Activated CD4-positive, CD25-positive, alpha-beta regulatory T cell treated with anti-CD3 and anti-CD28 coated beads, Interleukin-2, amount 50 U/mL, for 72 hours (primary cell): ENCODE results near the gene CDKN1B.
A peak's percentile ranks its signal among the peaks of the same experiment; 100 is the strongest.
"Not testable (repeated sequence)": the region's sequence is repeated elsewhere in the genome, so short reads cannot be mapped to it uniquely, and the experiment has no call there.

Source experiments
- DNase-seq: peaks from one replicate; pipeline ENCODE4 v3.0.0; 2021

The CDKN1B gene

DNA sequence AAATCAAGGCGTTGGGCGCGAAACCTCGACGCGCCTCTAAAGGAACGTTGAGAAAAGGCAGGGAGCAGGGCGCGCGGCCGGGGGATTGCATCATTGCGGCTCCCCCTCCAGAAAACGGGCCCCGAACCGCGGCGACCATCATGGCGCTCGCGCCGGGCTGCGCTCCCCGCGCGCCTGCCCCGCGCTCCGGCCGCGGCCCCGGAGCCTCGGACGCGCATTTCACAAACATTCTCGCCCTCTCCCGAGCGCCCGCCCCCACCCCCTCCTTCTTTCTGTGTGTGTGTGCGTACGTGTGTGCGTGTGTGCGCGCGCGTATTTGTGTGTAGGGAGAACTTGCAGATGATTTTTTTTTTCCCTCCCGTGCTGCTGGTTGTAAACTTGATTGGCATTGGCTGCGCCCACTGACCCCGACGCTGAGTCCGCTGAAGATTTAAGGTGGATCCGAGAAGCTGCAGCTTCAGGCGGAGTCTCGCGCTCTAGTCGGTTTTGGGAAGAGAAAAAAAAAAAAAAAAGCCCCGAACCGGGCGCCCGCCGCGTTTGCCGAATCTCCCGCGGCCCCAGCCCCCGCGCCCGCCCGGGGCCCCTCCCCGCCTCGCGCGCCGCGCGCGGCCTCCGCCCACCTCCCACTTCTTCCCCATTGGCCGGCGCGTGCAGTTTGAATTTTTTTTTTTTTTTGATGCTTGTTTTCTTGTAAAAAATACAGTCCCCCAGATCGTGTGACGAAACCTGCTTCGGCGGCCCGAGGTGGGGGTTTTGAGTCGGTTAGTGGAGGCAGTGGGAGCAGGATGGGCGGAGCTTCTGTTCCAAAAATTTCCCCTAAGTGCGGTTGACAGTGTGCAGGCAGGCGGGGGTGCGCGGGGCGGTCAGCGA is 8.2 kb downstream of the CDKN1B start:
- peak; percentile 89 for DNase-seq

GRCh38 chr12:12725956-12726554 is 8.9 kb downstream of the CDKN1B start:
- no peak for DNase-seq

DNA sequence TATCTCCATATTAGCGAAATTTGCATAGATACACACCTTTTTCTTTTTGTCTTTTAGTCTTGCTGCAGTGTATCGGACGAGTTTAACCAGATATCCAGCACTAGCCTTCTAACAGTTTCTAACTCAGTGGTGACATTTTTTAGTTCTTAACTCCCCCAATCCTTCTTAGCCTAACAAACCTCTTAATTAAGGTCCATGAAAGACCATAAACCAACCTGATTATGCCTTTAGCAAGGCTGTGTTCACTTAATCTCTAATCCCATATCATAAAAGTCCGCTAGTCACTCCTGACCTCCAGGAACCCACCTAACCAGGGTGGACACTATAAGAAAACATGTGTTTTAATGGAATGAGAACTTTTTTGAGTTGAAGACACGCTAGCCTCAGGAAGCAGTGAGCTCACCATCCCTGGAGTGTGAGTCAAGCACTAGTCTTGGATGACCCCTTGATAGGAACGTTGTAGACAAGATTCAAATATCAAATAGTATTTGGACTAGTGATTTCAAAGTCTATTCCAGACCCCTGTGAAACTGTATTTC is 9.5 kb downstream of the CDKN1B start:
- DNase-seq: no peak

- DNase-seq: no peak
Observed at GRCh38 chr12:12731178-12731577, 14.0 kb downstream of the CDKN1B start.

GRCh38 chr12:12731785-12732184 is 14.6 kb downstream of the CDKN1B start:
- no peak for DNase-seq

- no peak for DNase-seq
Observed at GRCh38 chr12:12733118-12733517, 15.9 kb downstream of the CDKN1B start.

- no peak for DNase-seq
Observed at GRCh38 chr12:12734054-12734453, 16.9 kb downstream of the CDKN1B start.

- DNase-seq: no peak
Observed at GRCh38 chr12:12734561-12735071, 17.4 kb downstream of the CDKN1B start.

- DNase-seq: no peak
Observed at GRCh38 chr12:12735301-12735700, 18.1 kb downstream of the CDKN1B start.

DNA sequence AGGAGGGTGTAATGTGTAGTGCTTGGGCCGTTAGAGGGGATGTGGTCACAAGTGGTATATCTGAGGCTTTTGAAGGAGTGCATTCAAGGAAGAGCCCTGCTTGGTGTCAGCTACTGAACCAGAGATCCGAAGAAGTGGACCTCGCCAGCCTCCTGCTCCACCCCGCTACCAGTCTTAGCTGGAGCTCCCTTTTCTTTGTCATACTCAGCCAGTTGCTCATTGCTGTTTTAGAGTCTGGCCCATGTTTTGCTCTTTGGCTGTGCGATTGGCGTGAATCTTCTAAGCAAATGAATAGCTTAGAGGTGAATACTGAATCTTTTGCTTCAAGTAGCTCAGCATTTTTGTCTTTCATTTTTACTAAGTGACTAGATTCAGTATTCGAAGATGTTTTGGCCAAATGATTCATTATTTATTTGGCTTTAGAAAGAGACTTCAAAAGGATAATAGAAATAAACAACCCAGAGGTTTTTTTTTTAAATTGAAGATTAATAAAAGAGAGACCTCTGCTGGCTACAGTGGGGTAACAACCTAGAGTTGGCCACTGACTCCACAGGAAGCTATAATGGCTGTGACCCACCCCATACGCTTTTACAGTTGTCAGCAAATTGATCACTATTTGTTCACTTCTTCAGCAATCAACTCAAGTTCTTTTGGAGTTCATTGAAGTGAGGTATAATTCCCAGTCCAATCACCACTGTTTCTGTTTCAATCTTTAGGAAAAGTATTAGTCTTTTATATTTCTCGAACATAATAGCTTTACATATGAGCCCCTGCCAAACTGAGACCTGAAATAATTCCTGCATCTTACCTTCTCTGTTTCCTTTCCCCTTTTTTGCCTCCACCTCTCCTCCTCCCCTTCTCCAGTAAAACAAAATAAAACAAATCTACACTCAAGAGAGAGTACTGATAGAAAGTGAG is 19.9 kb downstream of the CDKN1B start:
- peak; percentile 50 for DNase-seq

GRCh38 chr12:12738152-12738551 is 21.0 kb downstream of the CDKN1B start:
- DNase-seq: not testable (repeated sequence)

- no peak for DNase-seq
Observed at GRCh38 chr12:12741660-12742059, 24.5 kb downstream of the CDKN1B start.

GRCh38 chr12:12744546-12745305 is 27.6 kb downstream of the CDKN1B start:
- DNase-seq: no peak

- no peak for DNase-seq
Observed at GRCh38 chr12:12745576-12746211, 28.5 kb downstream of the CDKN1B start.

DNA sequence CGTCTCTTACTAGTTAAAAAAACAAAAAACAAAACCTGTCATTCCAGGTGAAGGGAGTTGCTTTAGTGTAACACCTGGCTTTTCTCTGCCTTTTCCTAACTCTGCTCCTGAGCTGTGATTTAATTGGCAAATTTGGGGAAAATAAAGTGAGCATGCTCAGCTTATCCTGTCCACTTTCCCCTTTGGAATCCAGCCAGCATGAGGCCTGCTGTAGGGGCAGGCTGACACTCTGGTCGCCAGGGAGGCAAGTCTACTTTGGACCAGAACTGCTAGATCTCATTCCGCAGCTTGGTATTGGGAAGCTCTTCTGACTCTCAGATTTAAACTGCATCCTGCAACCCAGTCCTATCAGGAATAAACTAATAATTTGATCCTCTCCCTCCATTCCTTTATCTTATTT is 30.1 kb downstream of the CDKN1B start:
- no peak for DNase-seq

DNA sequence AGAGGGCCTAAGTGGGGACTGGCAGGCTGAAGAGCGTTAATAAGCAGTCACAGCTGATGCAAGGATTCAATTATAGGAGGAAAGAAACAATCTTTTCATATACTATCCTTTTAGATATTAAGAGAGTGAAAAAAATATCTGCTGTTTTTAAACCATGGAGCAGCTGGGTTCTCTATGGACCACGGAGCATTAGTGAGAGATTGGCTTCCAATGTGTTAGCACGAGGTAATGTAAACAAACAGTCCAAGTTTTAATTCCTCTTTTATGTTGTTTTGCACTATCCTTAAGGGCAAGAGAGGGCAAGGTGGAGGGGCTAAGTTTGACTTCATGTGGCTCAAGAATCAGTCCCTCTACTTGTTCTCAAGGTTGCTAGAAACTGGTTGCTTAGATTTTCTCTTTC is 30.9 kb downstream of the CDKN1B start:
- DNase-seq: no peak

DNA sequence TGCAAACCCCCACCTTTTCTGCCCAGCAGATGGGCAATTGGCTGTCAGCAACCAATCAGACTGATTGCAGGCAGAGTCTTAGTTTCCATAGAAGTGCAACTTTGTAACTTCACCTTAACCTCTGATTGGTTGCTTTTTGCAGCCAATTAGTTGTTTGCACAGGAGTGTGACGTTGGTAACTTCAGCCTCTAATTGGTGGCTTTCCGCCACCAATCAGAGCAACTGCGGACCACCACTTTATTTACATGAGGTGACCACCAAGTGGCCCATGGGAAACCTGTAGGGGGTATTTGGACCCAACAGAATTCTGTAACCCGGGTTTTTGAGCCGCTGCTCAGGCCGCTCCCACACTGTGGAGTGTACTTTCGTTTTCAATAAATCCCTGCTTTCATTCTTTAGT is 32.3 kb downstream of the CDKN1B start:
- DNase-seq: no peak

GRCh38 chr12:12755923-12756322 is 38.8 kb downstream of the CDKN1B start:
- no peak for DNase-seq

- DNase-seq: no peak
Observed at GRCh38 chr12:12757121-12757520, 40.0 kb downstream of the CDKN1B start.

- DNase-seq: no peak
Observed at GRCh38 chr12:12759234-12759915, 42.2 kb downstream of the CDKN1B start.

DNA sequence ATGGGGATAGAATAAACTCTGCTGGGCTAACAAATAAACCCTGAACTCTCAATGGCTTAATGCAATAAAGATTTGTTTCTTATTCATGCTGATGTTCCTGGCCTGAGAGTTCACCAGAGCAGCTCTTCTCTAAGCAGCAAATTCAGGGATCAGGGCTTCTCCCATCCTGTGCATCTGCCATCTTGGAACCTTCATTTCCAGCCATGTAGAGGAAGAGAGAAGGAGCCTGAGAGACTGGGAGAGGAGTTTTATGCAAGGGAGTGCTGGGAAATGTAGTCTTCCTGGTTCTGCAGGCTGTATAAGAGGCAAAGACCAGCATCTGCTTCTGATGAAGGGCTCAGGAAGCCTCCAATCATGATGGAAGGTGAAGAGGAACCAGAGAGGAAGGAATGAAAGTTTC is 47.7 kb downstream of the CDKN1B start:
- no peak for DNase-seq
